ENCODE measurements around the gene ATP5F1E. TPM values are rescaled to one million over a fixed set of nuclear protein-coding genes. Genes with fewer than 3 reads are reported as not detected.

ATP5F1E gene
- total RNA-seq, 1 donor from 2014 or later, result 134 TPM

GRCh38 chr20:58991715-58992114 is 40.4 kb downstream of the ATP5F1E start:
- Histone ChIP-seq H3K9me3 (replicated peaks) (no peaks in the 10 kb centered on the region), H3K4me1 (peaks cover 34% of the 10 kb centered on the region), H3K4me3 (no peak overlapping the region), H3K27ac (replicated peaks) (no peak overlapping the region), H3K27me3 (ENCODE audit: low read depth) (no peaks in the 10 kb centered on the region), H3K36me3 (peaks cover 100% of the 10 kb centered on the region)
- TF ChIP-seq, protein P1, sequence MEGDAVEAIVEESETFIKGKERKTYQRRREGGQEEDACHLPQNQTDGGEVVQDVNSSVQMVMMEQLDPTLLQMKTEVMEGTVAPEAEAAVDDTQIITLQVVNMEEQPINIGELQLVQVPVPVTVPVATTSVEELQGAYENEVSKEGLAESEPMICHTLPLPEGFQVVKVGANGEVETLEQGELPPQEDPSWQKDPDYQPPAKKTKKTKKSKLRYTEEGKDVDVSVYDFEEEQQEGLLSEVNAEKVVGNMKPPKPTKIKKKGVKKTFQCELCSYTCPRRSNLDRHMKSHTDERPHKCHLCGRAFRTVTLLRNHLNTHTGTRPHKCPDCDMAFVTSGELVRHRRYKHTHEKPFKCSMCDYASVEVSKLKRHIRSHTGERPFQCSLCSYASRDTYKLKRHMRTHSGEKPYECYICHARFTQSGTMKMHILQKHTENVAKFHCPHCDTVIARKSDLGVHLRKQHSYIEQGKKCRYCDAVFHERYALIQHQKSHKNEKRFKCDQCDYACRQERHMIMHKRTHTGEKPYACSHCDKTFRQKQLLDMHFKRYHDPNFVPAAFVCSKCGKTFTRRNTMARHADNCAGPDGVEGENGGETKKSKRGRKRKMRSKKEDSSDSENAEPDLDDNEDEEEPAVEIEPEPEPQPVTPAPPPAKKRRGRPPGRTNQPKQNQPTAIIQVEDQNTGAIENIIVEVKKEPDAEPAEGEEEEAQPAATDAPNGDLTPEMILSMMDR (IDR thresholded peaks at IDR 0.05; ENCODE audit: borderline replicate concordance), result no peak
- no peak for DNase-seq
- intact Hi-C loops (cut with micrococcal nuclease), result no loop called here

DNA sequence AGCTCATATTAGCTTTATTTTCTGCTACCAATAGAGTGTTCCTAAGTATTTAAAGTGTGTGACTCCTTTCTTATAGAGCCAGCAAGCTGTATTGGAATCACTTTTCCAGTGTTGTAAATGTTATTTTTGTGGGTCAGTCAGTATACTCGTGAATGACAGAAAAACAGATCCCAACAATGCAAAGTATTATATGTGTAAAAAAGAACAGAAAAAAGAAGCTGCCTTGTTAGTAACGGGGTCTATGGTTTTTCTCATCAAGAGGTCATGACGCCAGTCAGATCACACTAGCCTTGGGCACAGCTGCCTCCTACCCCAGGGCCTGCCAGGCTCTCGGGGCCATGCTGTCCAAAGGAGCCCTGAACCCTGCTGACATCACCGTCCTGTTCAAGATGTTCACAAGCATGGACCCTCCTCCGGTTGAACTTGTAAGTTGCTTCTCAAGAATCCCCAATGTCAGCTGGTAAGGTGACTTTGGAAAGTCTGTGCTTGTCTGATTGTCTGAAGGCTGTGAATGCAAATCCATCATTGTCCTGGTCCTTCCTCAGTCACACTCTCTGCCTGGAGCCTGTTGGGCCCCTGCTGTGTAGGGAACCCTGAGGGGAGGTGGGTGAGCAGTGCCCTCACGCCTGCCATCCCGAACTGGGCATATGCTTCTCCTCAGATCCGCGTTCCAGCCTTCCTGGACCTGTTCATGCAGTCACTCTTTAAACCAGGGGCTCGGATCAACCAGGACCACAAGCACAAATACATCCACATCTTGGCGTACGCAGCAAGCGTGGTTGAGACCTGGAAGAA is 41.3 kb downstream of the ATP5F1E start:
- Histone ChIP-seq H3K4me3 (no peak overlapping the region), H3K36me3 (peaks cover 99% of the 10 kb centered on the region), H3K9me3 (replicated peaks) (no peaks in the 10 kb centered on the region), H3K4me1 (peaks cover 43% of the 10 kb centered on the region), H3K27me3 (ENCODE audit: low read depth) (no peaks in the 10 kb centered on the region), H3K27ac (replicated peaks) (no peak overlapping the region)
- DNase-seq, result no peak
- intact Hi-C loops (cut with micrococcal nuclease), result no loop called here
- TF ChIP-seq, protein P1 (IDR thresholded peaks at IDR 0.05; ENCODE audit: borderline replicate concordance), result no peak

- Histone ChIP-seq H3K9me3 (replicated peaks) (no peaks in the 10 kb centered on the region), H3K4me1 (peaks cover 44% of the 10 kb centered on the region), H3K4me3 (no peak overlapping the region), H3K36me3 (peaks cover 82% of the 10 kb centered on the region), H3K27me3 (ENCODE audit: low read depth) (no peaks in the 10 kb centered on the region), H3K27ac (replicated peaks) (no peak overlapping the region)
- intact Hi-C loops (cut with micrococcal nuclease), result loop anchor here (10.0 kb wide), 1 partner anchor 84 kb away; no protein-coding TSS in a partner anchor
- TF ChIP-seq, protein P1 (IDR thresholded peaks at IDR 0.05; ENCODE audit: borderline replicate concordance), result no peak
- DNase-seq, result no peak
Measured at GRCh38 chr20:58989196-58989595, 42.9 kb downstream of the ATP5F1E start.

GRCh38 chr20:58988565-58988882 is 43.6 kb downstream of the ATP5F1E start:
- Histone ChIP-seq H3K9me3 (replicated peaks) (no peaks in the 10 kb centered on the region), H3K27me3 (ENCODE audit: low read depth) (no peaks in the 10 kb centered on the region), H3K4me1 (peaks cover 45% of the 10 kb centered on the region), H3K4me3 (no peak overlapping the region), H3K27ac (replicated peaks) (no peak overlapping the region), H3K36me3 (peaks cover 75% of the 10 kb centered on the region)
- intact Hi-C loops (cut with micrococcal nuclease), result loop anchor here (10.0 kb wide), 1 partner anchor 84 kb away; no protein-coding TSS in a partner anchor
- TF ChIP-seq, protein P1 (IDR thresholded peaks at IDR 0.05; ENCODE audit: borderline replicate concordance), result no peak
- no peak for DNase-seq

- Histone ChIP-seq H3K27ac (replicated peaks) (no peak overlapping the region), H3K4me1 (peaks cover 45% of the 10 kb centered on the region), H3K36me3 (peaks cover 70% of the 10 kb centered on the region), H3K9me3 (replicated peaks) (no peaks in the 10 kb centered on the region), H3K4me3 (no peak overlapping the region), H3K27me3 (ENCODE audit: low read depth) (no peaks in the 10 kb centered on the region)
- intact Hi-C loops (cut with micrococcal nuclease), result loop anchor here (10.0 kb wide), 1 partner anchor 83 kb away; no protein-coding TSS in a partner anchor
- DNase-seq, result no peak
- TF ChIP-seq, protein P1 (IDR thresholded peaks at IDR 0.05; ENCODE audit: borderline replicate concordance), result no peak
Measured at GRCh38 chr20:58987790-58988564, 44.2 kb downstream of the ATP5F1E start.
